Endothelial cell of umbilical vein (primary cell): ENCODE measurements around the gene SFRP2.

Experiments
- MYC ChIP-seq: IDR thresholded peaks from one replicate; pipeline ENCODE4 v1.6.1; 2011; ENCODE audit warnings: mild to moderate bottlenecking, low read depth, low read length
- POLR2A ChIP-seq: IDR thresholded peaks from 2 replicates; pipeline ENCODE4 v1.6.1; 2012; ENCODE audit warnings: low read depth, mild to moderate bottlenecking, control low read depth, low read length
- TF ChIP-seq, protein P1 (sequence below), 2 donors: IDR thresholded peaks; 1 replicate in 1 of 2; 2 replicates in 1 of 2; pipeline ENCODE4 v1.5.1; 2011; ENCODE audit warnings: low read length in 2 of 2, mild to moderate bottlenecking in 2 of 2, moderate library complexity in 2 of 2, control low read depth in 1 of 2, inconsistent platforms in 1 of 2, low read depth in 1 of 2; ENCODE audit not compliant: insufficient read depth in 1 of 2; ENCODE audit errors: extremely low read depth in 1 of 2

DNA sequence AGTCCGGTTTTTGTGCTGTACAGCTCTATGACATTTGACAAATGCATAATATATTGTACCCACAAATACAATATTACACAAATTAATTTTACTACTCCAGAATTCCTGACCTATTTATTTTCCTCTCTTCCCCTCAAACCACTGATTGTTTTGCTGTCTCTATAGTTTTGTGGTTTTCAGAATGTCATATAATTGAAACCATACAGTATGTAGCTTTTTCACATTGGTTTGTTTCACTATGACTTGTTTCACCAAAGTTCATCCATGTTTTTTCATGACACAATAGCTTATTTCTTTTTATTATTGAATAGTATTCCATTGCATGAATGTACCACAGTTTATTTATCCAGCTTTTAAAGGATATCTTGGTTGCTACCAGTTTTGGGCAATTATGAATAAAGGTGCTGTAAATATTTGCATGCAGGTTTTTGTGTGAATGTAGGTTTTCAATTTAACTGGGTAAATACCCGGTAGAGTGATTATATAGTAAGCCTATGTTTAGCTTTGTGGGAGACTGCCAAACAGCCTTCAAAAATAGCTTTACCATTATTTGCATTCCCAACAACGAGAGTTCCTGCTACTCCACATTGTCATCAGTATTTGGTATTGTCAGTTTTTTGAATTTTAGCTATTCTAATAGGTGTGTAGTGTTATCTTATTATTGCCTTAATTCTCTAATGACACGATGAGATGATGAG, 55.0 kb downstream of the SFRP2 start:
- TF ChIP-seq MYC: no peak
- TF ChIP-seq, protein P1, sequence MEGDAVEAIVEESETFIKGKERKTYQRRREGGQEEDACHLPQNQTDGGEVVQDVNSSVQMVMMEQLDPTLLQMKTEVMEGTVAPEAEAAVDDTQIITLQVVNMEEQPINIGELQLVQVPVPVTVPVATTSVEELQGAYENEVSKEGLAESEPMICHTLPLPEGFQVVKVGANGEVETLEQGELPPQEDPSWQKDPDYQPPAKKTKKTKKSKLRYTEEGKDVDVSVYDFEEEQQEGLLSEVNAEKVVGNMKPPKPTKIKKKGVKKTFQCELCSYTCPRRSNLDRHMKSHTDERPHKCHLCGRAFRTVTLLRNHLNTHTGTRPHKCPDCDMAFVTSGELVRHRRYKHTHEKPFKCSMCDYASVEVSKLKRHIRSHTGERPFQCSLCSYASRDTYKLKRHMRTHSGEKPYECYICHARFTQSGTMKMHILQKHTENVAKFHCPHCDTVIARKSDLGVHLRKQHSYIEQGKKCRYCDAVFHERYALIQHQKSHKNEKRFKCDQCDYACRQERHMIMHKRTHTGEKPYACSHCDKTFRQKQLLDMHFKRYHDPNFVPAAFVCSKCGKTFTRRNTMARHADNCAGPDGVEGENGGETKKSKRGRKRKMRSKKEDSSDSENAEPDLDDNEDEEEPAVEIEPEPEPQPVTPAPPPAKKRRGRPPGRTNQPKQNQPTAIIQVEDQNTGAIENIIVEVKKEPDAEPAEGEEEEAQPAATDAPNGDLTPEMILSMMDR (IDR thresholded peaks at IDR 0.05; ENCODE audit: extremely low read depth in 1 of 2, insufficient read depth in 1 of 2, low read depth in 1 of 2, low read length in 2 of 2): no peak
- TF ChIP-seq POLR2A: no peak
